A549 (cell line): Measurements from ENCODE around the gene ZNF638. TPM values are rescaled to one million over a fixed set of nuclear protein-coding genes. Genes with fewer than 3 reads are reported as not detected.

ENCODE experiments used
- ATAC-seq, 2 experiments: fragments of 200-7000 bp in 1 of 2; fragments of >200 bp in 1 of 2; cut with Nextera tagmentation in 1 of 2; cut with Tn5 transposase in 1 of 2; 3 replicates each; pipeline versions ENCODE4 v1.8.0 to v1.9.1; 2018 to 2020; ENCODE audit warnings: mild to moderate bottlenecking in 1 of 2, moderate library complexity in 1 of 2
- CTCF ChIA-PET: fragments of 300-600 bp; sonication (Branson Sonifier 250); formaldehyde crosslinking; extraction: SDS; loops from one replicate; lab custom pipeline; 2021; ENCODE audit warnings: antibody characterized with exemption, inconsistent platforms; lab: Yijun Ruan, JAX
- POLR2A ChIA-PET: fragments of 350-600 bp; formaldehyde crosslinking; extraction: SDS; loops from one replicate; lab custom pipeline; 2021; ENCODE audit warnings: antibody characterized with exemption, inconsistent platforms; lab: Yijun Ruan, JAX
- DNase-seq, 2 experiments: peaks; one replicate each; pipeline versions ENCODE4 v3.0.0 to v3.0.0-alpha.2; 2011 to 2016; ENCODE audit warnings: low read depth in 1 of 2, low spot score in 1 of 2
- FAIRE-seq: peaks from 2 replicates; lab custom pipeline; 2011; peaks lifted over from hg19 to GRCh38; lab: Jason Lieb, UNC
- H3K27ac ChIP-seq, 2 experiments: fragments of >200 bp; sonication (Bioruptor Twin); formaldehyde crosslinking; 3 replicates each; pipeline ENCODE4 v1.5.1; 2016 to 2017
- H3K4me1 ChIP-seq: fragments of >200 bp; sonication (Bioruptor Twin); formaldehyde crosslinking; 3 replicates; pipeline ENCODE4 v1.6.1; 2016
- H3K4me2 ChIP-seq: fragments of >200 bp; sonication (Bioruptor Twin); formaldehyde crosslinking; 3 replicates; pipeline ENCODE4 v1.6.1; 2016
- H3K4me3 ChIP-seq: fragments of >200 bp; sonication (Bioruptor Twin); formaldehyde crosslinking; 3 replicates; pipeline ENCODE4 v1.5.1; 2016
- H3K9me3 ChIP-seq: fragments of >200 bp; sonication (Bioruptor Twin); formaldehyde crosslinking; 3 replicates; pipeline ENCODE4 v1.6.1; 2016
- BHLHE40 ChIP-seq: IDR thresholded peaks from 2 replicates; pipeline ENCODE4 v1.6.1; 2012; ENCODE audit warnings: low read depth, low read length, inconsistent platforms
- CEBPB ChIP-seq, 2 experiments: fragments of >200 bp in 1 of 2; sonication (Bioruptor Twin) in 1 of 2; formaldehyde crosslinking in 1 of 2; IDR thresholded peaks; 2 replicates each; pipeline ENCODE4 v1.6.1; 2012 to 2016
- EHMT2 ChIP-seq: fragments of 200-600 bp; sonication (generic); IDR thresholded peaks from 2 replicates; pipeline ENCODE4 v1.6.1; 2016; ENCODE audit warnings: antibody characterized with exemption, low read depth, mild to moderate bottlenecking, moderate library complexity
- ELK1 ChIP-seq: fragments of 150-350 bp; IDR thresholded peaks from 2 replicates; pipeline ENCODE4 v1.6.1; 2014; ENCODE audit warnings: low read depth, mild to moderate bottlenecking, low read length
- FOSB ChIP-seq: fragments of 250-450 bp; sonication (Bioruptor Pico); IDR thresholded peaks from 2 replicates; pipeline ENCODE4 v1.5.0; 2020; ENCODE audit warnings: mild to moderate bottlenecking, moderate library complexity
- FOXS1 ChIP-seq: fragments of 250-450 bp; sonication (Bioruptor Pico); IDR thresholded peaks from 2 replicates; pipeline ENCODE4 v1.5.0; 2020; ENCODE audit warnings: mild to moderate bottlenecking, moderate library complexity
- HDAC2 ChIP-seq: fragments of 200-600 bp; sonication (generic); IDR thresholded peaks from 2 replicates; pipeline ENCODE4 v1.6.1; 2016
- HEYL ChIP-seq: fragments of 250-450 bp; sonication (Bioruptor Pico); IDR thresholded peaks from 2 replicates; pipeline ENCODE4 v1.8.0; 2021; ENCODE audit warnings: mild to moderate bottlenecking, moderate library complexity
- HOXA7 ChIP-seq: fragments of 250-450 bp; sonication (Bioruptor Pico); IDR thresholded peaks from 2 replicates; pipeline ENCODE4 v1.5.0; 2020; ENCODE audit warnings: mild to moderate bottlenecking, moderate library complexity
- JUN ChIP-seq, 2 experiments: fragments of >200 bp; sonication (Bioruptor Twin); formaldehyde crosslinking; IDR thresholded peaks; 2 replicates in 1 of 2; 3 replicates in 1 of 2; pipeline ENCODE4 v1.6.1; 2016 to 2017
- KDM1A ChIP-seq: fragments of 200-600 bp; sonication (generic); IDR thresholded peaks from 2 replicates; pipeline ENCODE4 v1.6.1; 2016; ENCODE audit warnings: low read depth, mild to moderate bottlenecking
- KDM5A ChIP-seq: fragments of 200-600 bp; sonication (generic); IDR thresholded peaks from 2 replicates; pipeline ENCODE4 v1.6.1; 2016; ENCODE audit warnings: antibody characterized with exemption, mild to moderate bottlenecking
- MAFK ChIP-seq: fragments of 450-650 bp; IDR thresholded peaks from 2 replicates; pipeline ENCODE4 v1.6.1; 2014; ENCODE audit not compliant: partially characterized antibody
- MAX ChIP-seq: IDR thresholded peaks from 2 replicates; pipeline ENCODE4 v1.6.1; 2012
- NR3C1 ChIP-seq: fragments of >200 bp; sonication (Bioruptor Twin); formaldehyde crosslinking; IDR thresholded peaks from 3 replicates; pipeline ENCODE4 v1.6.1; 2017
- RARB ChIP-seq: fragments of 250-450 bp; sonication (Bioruptor Pico); IDR thresholded peaks from 2 replicates; pipeline ENCODE4 v1.8.0; 2021; ENCODE audit warnings: mild to moderate bottlenecking, moderate library complexity
- REST ChIP-seq: fragments of 200-600 bp; sonication (generic); IDR thresholded peaks from 2 replicates; pipeline ENCODE4 v1.6.1; 2016; ENCODE audit warnings: antibody characterized with exemption, mild to moderate bottlenecking, moderate library complexity
- RNF2 ChIP-seq: fragments of 200-600 bp; sonication (generic); IDR thresholded peaks from 2 replicates; pipeline ENCODE4 v1.6.1; 2016; ENCODE audit warnings: low read depth, mild to moderate bottlenecking, antibody characterized with exemption, moderate library complexity, borderline replicate concordance
- SREBF2 ChIP-seq: fragments of 450-650 bp; IDR thresholded peaks from 2 replicates; pipeline ENCODE4 v1.6.1; 2014; ENCODE audit warnings: mild to moderate bottlenecking, moderate library complexity
- USF2 ChIP-seq: fragments of 450-650 bp; IDR thresholded peaks from 2 replicates; pipeline ENCODE4 v1.6.1; 2014; ENCODE audit warnings: antibody characterized with exemption
- ZC3H11A ChIP-seq: fragments of 450-650 bp; IDR thresholded peaks from 2 replicates; pipeline ENCODE4 v1.6.1; 2014; ENCODE audit warnings: antibody characterized with exemption, mild to moderate bottlenecking
- ZFP36 ChIP-seq: fragments of 450-650 bp; IDR thresholded peaks from 2 replicates; pipeline ENCODE4 v1.6.1; 2014; ENCODE audit warnings: borderline replicate concordance; ENCODE audit not compliant: partially characterized antibody
- WGBS: methylation state at CpG from one replicate; pipeline ENCODE4 v1.1.6; 2017; ENCODE audit errors: missing lambda C conversion rate; 5-methylcytosine and 5-hydroxymethylcytosine counted together
- polyA plus RNA-seq, 4 experiments: library from polyadenylated mRNA; depleted of rRNA in 3 of 4; stranded (reverse); fragments of >200 nt; fragmentation: RNase III in 1 of 4; extraction: RNeasy Plus Mini Kit Qiagen cat#74134 plus additional on column Dnase treatment in 1 of 4; gene quantifications; 2 replicates in 3 of 4; 3 replicates in 1 of 4; pipeline ENCODE4 v1.2.3, GENCODE V29; 2011 to 2017

The ZNF638 gene
- polyA plus RNA-seq, 2 of the 4 experiments (the other 2 are of a cell fraction) = 74.2 to 160 TPM

- ChIA-PET POLR2A (no interaction called here), CTCF (interaction anchor here (0.6 to 14.8 kb wide), 24 partner anchors 8 to 1033 kb away, joined by 3 to 311 read pairs (median 6); no protein-coding TSS in a partner anchor)
- no peak overlapping the region for H3K4me2 ChIP-seq
- WGBS = 51% methylated on average over 5 of the region's 5 CpGs
- peaks cover 7% of the 10 kb centered on the region; the same call in 2 of the 3 replicates for H3K4me1 ChIP-seq
- H3K27ac ChIP-seq = no peak overlapping the region
- H3K9me3 ChIP-seq = no peaks in the 10 kb centered on the region
- DNase-seq (no peak), ATAC-seq (no peak), FAIRE-seq (no peak)
- H3K4me3 ChIP-seq = no peak overlapping the region
- no peak for TF ChIP-seq MAX
- TF ChIP-seq HOXA7 (CRISPR knock-in tag) = no peak
- TF ChIP-seq USF2 = no peak
- TF ChIP-seq CEBPB (IDR thresholded peaks at IDR 0.05) = no peak
- no peak for TF ChIP-seq SREBF2
- no peak for TF ChIP-seq HEYL
- no peak for TF ChIP-seq NR3C1
- TF ChIP-seq RARB (CRISPR knock-in tag) = no peak
- no peak for TF ChIP-seq FOXS1 (CRISPR knock-in tag)
These were observed 129.7 kb downstream of the ZNF638 start for GRCh38 chr2:71461304-71461671.

GRCh38 chr2:71462056-71462605 lies 130.5 kb downstream of the ZNF638 start:
- POLR2A ChIA-PET = no interaction called here
- ATAC-seq = no peak

More at GRCh38 chr2:71462056-71462605, 130.5 kb downstream of the ZNF638 start:
- Histone ChIP-seq H3K4me3 (no peak overlapping the region), H3K9me3 (no peaks in the 10 kb centered on the region), H3K27ac (no peak overlapping the region), H3K4me1 (no peaks in the 10 kb centered on the region; the same call in 2 of the 3 replicates), H3K4me2 (no peak overlapping the region)
- 90% methylated on average over 7 of the region's 8 CpGs for WGBS
- DNase-seq (no peak), FAIRE-seq (no peak)
- TF ChIP-seq ZC3H11A = no peak
- TF ChIP-seq BHLHE40 = no peak
- TF ChIP-seq HDAC2 = no peak
- no peak for TF ChIP-seq RARB (CRISPR knock-in tag)
- no peak for TF ChIP-seq KDM5A
- TF ChIP-seq KDM1A = no peak
- no peak for TF ChIP-seq HEYL
- TF ChIP-seq RNF2 = no peak
- TF ChIP-seq USF2 = no peak
- TF ChIP-seq ELK1 = no peak
- no peak for TF ChIP-seq EHMT2
- no peak for TF ChIP-seq FOSB (CRISPR knock-in tag)
- no peak for TF ChIP-seq REST
- no peak for TF ChIP-seq MAFK
- TF ChIP-seq ZFP36 = no peak
- no peak for TF ChIP-seq JUN (IDR thresholded peaks at IDR 0.05)
- CTCF ChIA-PET = interaction anchor here (0.7 to 14.8 kb wide), 13 partner anchors 13 to 591 kb away, joined by 3 to 311 read pairs (median 7); no protein-coding TSS in a partner anchor
